ENCODE measurements around the gene OR13A1. TPM values are rescaled to one million over a fixed set of nuclear protein-coding genes. Genes with fewer than 3 reads are reported as not detected.
"Not testable (repeated sequence)": the region's sequence is repeated elsewhere in the genome, so short reads cannot be mapped to it uniquely, and the experiment has no call there.

Gene OR13A1
- total RNA-seq, 1 donor from 2014 or later: not detected

DNA sequence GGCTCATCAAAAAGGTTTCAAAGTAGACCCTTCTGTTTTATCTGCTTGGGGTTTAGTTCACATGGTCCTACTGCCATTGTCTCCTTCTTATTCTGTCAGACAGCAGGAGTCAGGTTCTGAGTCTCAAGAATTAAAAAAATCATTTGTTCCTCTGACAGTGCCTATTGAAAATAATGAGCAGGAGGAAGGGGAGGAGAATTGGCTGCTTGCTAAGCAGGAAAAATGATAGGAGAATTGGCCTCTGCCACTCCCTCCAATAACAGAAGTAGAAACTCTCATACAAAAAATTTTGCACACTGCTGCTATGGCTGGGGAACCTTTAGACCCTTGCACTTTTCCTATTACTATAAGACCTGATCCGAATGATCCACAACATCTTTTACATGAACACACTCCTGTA lies 35.7 kb downstream of the OR13A1 start:
- intact Hi-C loops (cut with DNase I): no loop called here
- no peaks in the 10 kb centered on the region for H3K36me3 ChIP-seq
- no peak for DNase-seq (ENCODE audit: low spot score in 2 of 2)
- no peaks in the 10 kb centered on the region for H3K27me3 ChIP-seq
- no peak overlapping the region for H3K27ac ChIP-seq
- H3K4me1 ChIP-seq: no peaks in the 10 kb centered on the region
- H3K4me3 ChIP-seq: no peak overlapping the region
- no peaks in the 10 kb centered on the region for H3K9me3 ChIP-seq
- TF ChIP-seq, protein P1, sequence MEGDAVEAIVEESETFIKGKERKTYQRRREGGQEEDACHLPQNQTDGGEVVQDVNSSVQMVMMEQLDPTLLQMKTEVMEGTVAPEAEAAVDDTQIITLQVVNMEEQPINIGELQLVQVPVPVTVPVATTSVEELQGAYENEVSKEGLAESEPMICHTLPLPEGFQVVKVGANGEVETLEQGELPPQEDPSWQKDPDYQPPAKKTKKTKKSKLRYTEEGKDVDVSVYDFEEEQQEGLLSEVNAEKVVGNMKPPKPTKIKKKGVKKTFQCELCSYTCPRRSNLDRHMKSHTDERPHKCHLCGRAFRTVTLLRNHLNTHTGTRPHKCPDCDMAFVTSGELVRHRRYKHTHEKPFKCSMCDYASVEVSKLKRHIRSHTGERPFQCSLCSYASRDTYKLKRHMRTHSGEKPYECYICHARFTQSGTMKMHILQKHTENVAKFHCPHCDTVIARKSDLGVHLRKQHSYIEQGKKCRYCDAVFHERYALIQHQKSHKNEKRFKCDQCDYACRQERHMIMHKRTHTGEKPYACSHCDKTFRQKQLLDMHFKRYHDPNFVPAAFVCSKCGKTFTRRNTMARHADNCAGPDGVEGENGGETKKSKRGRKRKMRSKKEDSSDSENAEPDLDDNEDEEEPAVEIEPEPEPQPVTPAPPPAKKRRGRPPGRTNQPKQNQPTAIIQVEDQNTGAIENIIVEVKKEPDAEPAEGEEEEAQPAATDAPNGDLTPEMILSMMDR (IDR thresholded peaks at IDR 0.05): no peak

DNA sequence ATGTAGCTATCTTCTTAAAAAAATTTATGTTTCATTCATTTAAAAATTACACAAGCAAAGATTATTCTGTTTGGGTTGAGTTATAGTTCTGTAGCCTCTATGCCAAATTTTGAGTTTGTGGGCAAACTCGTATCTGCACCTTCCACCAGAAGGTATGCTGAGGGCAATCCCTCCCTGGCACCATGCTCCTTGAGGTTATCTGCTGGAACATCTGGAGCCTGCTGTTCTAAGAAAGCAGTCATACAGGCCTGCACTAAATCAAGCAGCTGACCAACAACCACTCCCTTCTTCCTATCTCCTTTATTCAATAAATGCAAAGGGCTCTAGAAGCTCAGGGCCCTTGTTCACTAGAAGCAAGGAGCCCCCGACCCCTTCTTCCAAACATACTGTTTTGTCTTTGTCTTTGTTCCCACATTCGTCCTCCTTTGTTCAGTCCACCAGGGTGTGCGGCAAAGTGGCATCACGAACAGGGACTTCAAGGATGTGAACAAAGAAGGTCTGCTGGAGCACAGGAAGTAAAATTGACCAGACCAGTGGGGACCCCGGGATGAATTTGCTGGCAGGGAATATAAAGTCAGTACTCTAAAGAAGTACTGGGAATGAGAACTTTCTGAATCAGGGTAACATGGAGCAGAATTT lies 36.4 kb downstream of the OR13A1 start:
- Histone ChIP-seq H3K36me3 (no peaks in the 10 kb centered on the region), H3K9me3 (no peaks in the 10 kb centered on the region), H3K4me1 (no peaks in the 10 kb centered on the region), H3K27ac (no peak overlapping the region), H3K27me3 (no peaks in the 10 kb centered on the region), H3K4me3 (no peak overlapping the region)
- TF ChIP-seq, protein P1 (IDR thresholded peaks at IDR 0.05): no peak
- intact Hi-C loops (cut with DNase I): no loop called here
- DNase-seq (ENCODE audit: low spot score in 2 of 2): no peak

DNA sequence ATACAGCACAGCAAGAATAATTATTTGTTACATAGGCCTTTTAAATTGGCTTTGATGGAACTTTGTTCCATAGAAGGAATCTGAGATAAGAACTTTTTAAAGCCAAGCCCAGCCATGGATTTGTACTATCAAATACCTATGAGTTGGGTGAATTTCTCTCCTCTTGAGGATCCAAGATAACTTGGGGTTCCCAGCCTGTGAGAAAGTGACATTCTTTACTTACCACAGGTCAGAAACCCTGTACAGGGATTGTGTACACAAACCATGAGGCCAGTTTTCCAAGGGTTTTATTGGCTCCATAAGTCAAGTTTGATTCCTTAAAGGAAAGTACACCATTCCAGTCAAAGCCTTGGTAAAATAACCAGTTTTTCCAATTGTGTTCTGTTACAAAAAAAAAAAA lies 39.3 kb downstream of the OR13A1 start:
- H3K27ac ChIP-seq; H3K4me1 ChIP-seq; H3K36me3 ChIP-seq; intact Hi-C loops (cut with DNase I); H3K4me3 ChIP-seq; H3K27me3 ChIP-seq; H3K9me3 ChIP-seq; DNase-seq (ENCODE audit: low spot score in 2 of 2): not testable (repeated sequence)

DNA sequence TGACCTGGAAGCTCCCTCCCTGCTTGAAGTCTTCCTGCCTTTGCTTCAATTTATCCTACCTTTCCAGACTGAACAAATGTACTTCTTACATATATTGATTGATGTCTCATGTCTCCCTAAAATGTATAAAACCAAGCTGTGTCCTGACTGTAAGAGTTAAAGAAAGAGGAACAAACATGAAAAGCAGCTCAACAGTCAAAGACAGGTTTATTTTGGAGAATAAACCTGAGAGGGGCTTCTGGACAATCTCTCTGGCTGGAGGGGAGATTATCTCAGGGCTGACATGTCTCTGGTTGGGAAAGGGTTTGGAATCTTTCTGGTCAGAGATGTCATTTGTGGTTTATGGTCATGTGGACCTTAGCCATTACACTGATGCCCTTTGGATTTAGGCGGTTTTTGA lies 41.0 kb downstream of the OR13A1 start:
- no peaks in the 10 kb centered on the region for H3K27me3 ChIP-seq
- H3K9me3 ChIP-seq: no peaks in the 10 kb centered on the region
- H3K36me3 ChIP-seq: no peaks in the 10 kb centered on the region
- DNase-seq (ENCODE audit: low spot score in 2 of 2): no peak
- TF ChIP-seq, protein P1 (IDR thresholded peaks at IDR 0.05): no peak
- H3K4me1 ChIP-seq: no peaks in the 10 kb centered on the region
- no peak overlapping the region for H3K4me3 ChIP-seq
- no peak overlapping the region for H3K27ac ChIP-seq
- intact Hi-C loops (cut with DNase I): no loop called here

DNA sequence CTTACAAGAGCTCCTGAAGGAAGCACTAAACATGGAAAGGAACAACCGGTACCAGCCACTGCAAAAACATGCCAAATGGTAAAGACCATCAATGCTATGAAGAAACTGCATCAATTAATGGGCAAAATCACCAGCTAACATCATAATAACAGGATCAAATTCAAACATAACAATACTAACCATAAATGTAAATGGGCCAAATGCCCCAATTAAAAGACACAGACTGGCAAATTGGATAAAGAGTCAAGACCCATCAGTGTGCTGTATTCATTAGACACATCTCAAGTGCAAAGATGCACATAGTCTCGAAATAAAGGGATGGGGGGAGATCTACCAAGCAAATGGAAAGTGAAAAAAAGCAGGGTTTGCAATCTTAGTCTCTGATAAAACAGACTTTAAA lies 47.6 kb downstream of the OR13A1 start:
- H3K36me3 ChIP-seq; H3K9me3 ChIP-seq; H3K4me3 ChIP-seq; H3K27me3 ChIP-seq; intact Hi-C loops (cut with DNase I); H3K27ac ChIP-seq; H3K4me1 ChIP-seq; DNase-seq (ENCODE audit: low spot score in 2 of 2): not testable (repeated sequence)

DNA sequence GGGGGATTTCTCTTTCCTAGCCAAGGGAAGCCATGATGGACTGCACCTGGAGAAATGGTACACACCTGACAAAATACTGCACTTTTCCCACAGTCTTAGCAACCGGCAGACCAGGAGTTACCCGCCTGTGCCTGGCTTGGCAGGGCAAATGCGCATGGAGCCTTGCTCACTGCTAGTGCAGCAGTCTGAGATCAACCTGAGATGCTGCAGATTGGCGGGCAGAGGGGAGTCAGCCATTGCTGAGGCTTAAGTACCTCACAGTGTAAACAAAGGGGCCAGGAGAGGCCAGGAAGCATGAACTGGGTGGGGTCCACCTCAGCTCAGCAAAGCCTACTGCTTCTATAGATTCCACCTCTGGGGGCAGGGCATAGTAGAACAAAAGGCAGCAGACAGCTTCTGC lies 49.4 kb downstream of the OR13A1 start:
- Histone ChIP-seq H3K9me3 (no peaks in the 10 kb centered on the region), H3K36me3 (no peaks in the 10 kb centered on the region), H3K27me3 (no peaks in the 10 kb centered on the region), H3K4me3 (no peak overlapping the region), H3K27ac (no peak overlapping the region), H3K4me1 (no peaks in the 10 kb centered on the region)
- intact Hi-C loops (cut with DNase I): no loop called here
- TF ChIP-seq, protein P1 (IDR thresholded peaks at IDR 0.05): no peak
- no peak for DNase-seq (ENCODE audit: low spot score in 2 of 2)

DNA sequence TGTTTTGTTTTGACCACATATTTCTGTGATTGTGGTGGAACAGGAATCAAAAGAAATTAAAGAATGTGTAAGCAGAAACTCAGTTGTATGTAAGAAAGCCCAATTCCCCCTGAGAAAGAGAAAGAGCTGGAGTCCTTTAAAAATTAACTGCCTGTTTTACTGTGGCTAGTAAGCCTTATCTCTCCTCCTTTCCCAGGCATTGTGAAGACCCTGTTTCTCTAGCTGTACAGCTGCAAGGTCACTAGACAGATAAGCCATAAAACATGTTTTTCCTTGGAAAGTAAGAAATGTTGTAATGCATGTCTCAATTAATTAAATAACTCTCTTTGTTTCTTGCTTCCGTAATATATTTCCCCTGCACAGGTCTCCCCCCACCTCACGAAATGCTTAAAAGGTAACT lies 53.5 kb downstream of the OR13A1 start:
- Histone ChIP-seq H3K9me3 (no peaks in the 10 kb centered on the region), H3K27ac (no peak overlapping the region), H3K4me3 (no peak overlapping the region), H3K27me3 (no peaks in the 10 kb centered on the region), H3K36me3 (no peaks in the 10 kb centered on the region), H3K4me1 (no peaks in the 10 kb centered on the region)
- intact Hi-C loops (cut with DNase I): no loop called here
- TF ChIP-seq, protein P1 (IDR thresholded peaks at IDR 0.05): no peak
- no peak for DNase-seq (ENCODE audit: low spot score in 2 of 2)
